PC-9 (cell line): ENCODE measurements around the gene KRT4. TPM values are rescaled to one million over a fixed set of nuclear protein-coding genes. Genes with fewer than 3 reads are reported as not detected.

Experiments used
- BruUV-seq: library from RNA; stranded (reverse); fragments of 400-500 nt; replicated peaks from 2 replicates; lab custom pipeline; 2021; lab: Mats Ljungman, UMichigan
- CTCF ChIA-PET: fragments of 300-600 bp; sonication (Branson Sonifier 250); formaldehyde crosslinking; loops from one replicate; lab custom pipeline; 2022; ENCODE audit warnings: antibody characterized with exemption; lab: Charles Lee
- POLR2A ChIA-PET: fragments of 300-600 bp; sonication (Branson Sonifier 250); formaldehyde crosslinking; loops from one replicate; lab custom pipeline; 2022; ENCODE audit warnings: antibody characterized with exemption; ENCODE audit not compliant: unreplicated experiment; lab: Charles Lee
- DNase-seq, 2 experiments: peaks; one replicate each; pipeline versions ENCODE4 v3.0.0 to v3.0.0-alpha.2; 2015 to 2022; ENCODE audit warnings: mixed read lengths in 1 of 2
- H2AFZ ChIP-seq: fragments of 200-600 bp; sonication (generic); 2 replicates; pipeline ENCODE4 v1.8.1; 2017; ENCODE audit warnings: antibody characterized with exemption
- H3F3A ChIP-seq: fragments of 200-600 bp; sonication (generic); 2 replicates; pipeline ENCODE4 v1.8.1; 2017; ENCODE audit warnings: antibody characterized with exemption, mild to moderate bottlenecking, low read depth; ENCODE audit not compliant: insufficient read depth
- H3K27ac ChIP-seq: fragments of 200-600 bp; sonication (generic); 2 replicates; pipeline ENCODE4 v1.6.1; 2016; ENCODE audit warnings: mixed run types
- H3K27me3 ChIP-seq: fragments of 200-600 bp; sonication (generic); 2 replicates; pipeline ENCODE4 v1.6.1; 2016; ENCODE audit warnings: low read depth, mixed run types; ENCODE audit not compliant: insufficient read depth
- H3K36me3 ChIP-seq: fragments of 200-600 bp; sonication (generic); 2 replicates; pipeline ENCODE4 v1.6.1; 2016; ENCODE audit warnings: low read depth, mixed run types
- H3K4me1 ChIP-seq: fragments of 200-600 bp; sonication (generic); replicated peaks from 2 replicates; pipeline ENCODE4 v1.6.1; 2016; ENCODE audit warnings: mixed run types; ENCODE audit not compliant: insufficient read depth
- H3K4me2 ChIP-seq: fragments of 200-600 bp; sonication (generic); 2 replicates; pipeline ENCODE4 v1.6.1; 2017; ENCODE audit warnings: mixed run types
- H3K4me3 ChIP-seq: fragments of 200-600 bp; sonication (generic); 2 replicates; pipeline ENCODE4 v1.6.1; 2016; ENCODE audit warnings: mixed run types
- H3K79me2 ChIP-seq: fragments of 200-600 bp; sonication (generic); 2 replicates; pipeline ENCODE4 v1.6.1; 2017; ENCODE audit warnings: low read depth, mixed run types
- H3K9me2 ChIP-seq: fragments of 200-600 bp; sonication (generic); 2 replicates; pipeline ENCODE4 v1.8.1; 2017; ENCODE audit warnings: mild to moderate bottlenecking; ENCODE audit not compliant: insufficient read depth
- H3K9me3 ChIP-seq: fragments of 200-600 bp; sonication (generic); 2 replicates; pipeline ENCODE4 v1.8.1; 2016; ENCODE audit warnings: low read depth; ENCODE audit not compliant: insufficient read depth
- H4K20me1 ChIP-seq: fragments of 200-600 bp; sonication (generic); 2 replicates; pipeline ENCODE4 v1.8.1; 2017; ENCODE audit not compliant: insufficient read depth
- CTCF ChIP-seq: fragments of 200-600 bp; sonication (generic); conservative IDR thresholded peaks from 2 replicates; pipeline ENCODE4 v1.6.1; 2017; ENCODE audit warnings: mixed run types, antibody characterized with exemption, mild to moderate bottlenecking, moderate library complexity
- EZH2 ChIP-seq: fragments of 200-600 bp; sonication (generic); IDR thresholded peaks from 2 replicates; pipeline ENCODE4 v1.8.0; 2017; ENCODE audit warnings: antibody characterized with exemption, low read depth
- intact Hi-C: fragments of 100-400 bp; cut with micrococcal nuclease; formaldehyde crosslinking; loops from one replicate; pipeline ENCODE4 v1.10.0; 2022; ENCODE audit not compliant: unreplicated experiment
- total RNA-seq: library from RNA; stranded (reverse); gene quantifications from 2 replicates; pipeline ENCODE4 v1.2.3, GENCODE V29; 2021

Gene KRT4
- total RNA-seq, 1 experiment from 2014 or later, result 3.0 TPM

GRCh38 chr12:52824741-52825410, 11.0 kb upstream of the KRT4 start:
- peaks cover 4% of the 10 kb centered on the region; the same call in 1 of the 2 replicates for H3F3A ChIP-seq
- H3K27ac ChIP-seq, result no peak overlapping the region
- no peaks in the 10 kb centered on the region for H3K36me3 ChIP-seq
- no peaks in the 10 kb centered on the region for H4K20me1 ChIP-seq
- no peak overlapping the region for H2AFZ ChIP-seq
- TF ChIP-seq CTCF (no peak), EZH2 (no peak)
- intact Hi-C loops, result no loop called here
- no peaks in the 10 kb centered on the region for H3K79me2 ChIP-seq
- H3K4me1 ChIP-seq, result peaks cover 10% of the 10 kb centered on the region
- no peak overlapping the region for H3K4me3 ChIP-seq
- CTCF ChIA-PET, result no interaction called here
- no TSS peak for BruUV-seq
- no peak overlapping the region for H3K4me2 ChIP-seq
- no peaks in the 10 kb centered on the region for H3K9me3 ChIP-seq
- H3K9me2 ChIP-seq, result no peaks in the 10 kb centered on the region
- no peak for DNase-seq
- POLR2A ChIA-PET, result no interaction called here
- H3K27me3 ChIP-seq, result no peaks in the 10 kb centered on the region

DNA sequence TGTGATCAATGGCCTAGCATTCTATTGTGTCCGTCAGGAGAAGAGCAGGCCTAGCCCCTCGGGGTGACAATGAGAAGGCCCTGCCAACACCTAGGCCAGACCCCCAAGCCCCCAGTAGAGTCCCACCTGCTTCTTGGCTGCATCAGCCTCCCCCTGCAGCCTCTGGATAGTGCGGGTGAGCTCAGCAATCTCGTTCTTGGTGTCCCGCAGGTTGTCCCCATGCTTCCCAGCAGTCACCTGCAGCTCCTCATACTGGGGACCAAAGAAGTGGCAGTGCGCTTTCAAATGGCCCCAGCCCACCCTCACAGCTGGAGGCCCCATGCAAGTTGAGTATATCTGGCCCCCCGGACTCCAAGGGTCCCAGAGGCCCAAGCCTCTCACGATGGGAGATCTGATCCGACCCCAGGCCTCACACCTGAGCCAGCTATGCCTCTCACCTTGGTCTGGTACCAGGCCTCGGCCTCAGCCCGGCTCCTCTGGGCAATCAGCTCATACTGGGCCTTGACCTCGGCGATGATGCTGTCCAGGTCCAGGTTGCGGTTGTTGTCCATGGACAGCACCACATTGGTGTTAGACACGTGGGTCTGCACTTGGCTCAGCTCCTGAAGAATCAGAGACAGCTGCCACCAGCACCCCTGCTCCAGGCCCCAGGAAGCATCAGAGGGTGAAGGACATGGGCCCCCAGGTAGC, 10.0 kb upstream of the KRT4 start:
- Histone ChIP-seq H3K27ac (no peak overlapping the region), H2AFZ (no peak overlapping the region), H3K9me3 (no peaks in the 10 kb centered on the region), H3K27me3 (no peaks in the 10 kb centered on the region), H3K4me3 (no peak overlapping the region), H3K4me2 (no peak overlapping the region), H3K36me3 (no peaks in the 10 kb centered on the region), H3K4me1 (peaks cover 10% of the 10 kb centered on the region), H3K79me2 (no peaks in the 10 kb centered on the region), H3F3A (peaks cover 4% of the 10 kb centered on the region; the same call in 1 of the 2 replicates), H4K20me1 (no peaks in the 10 kb centered on the region), H3K9me2 (no peaks in the 10 kb centered on the region)
- no peak for TF ChIP-seq CTCF
- no peak for TF ChIP-seq EZH2
- ChIA-PET POLR2A (no interaction called here), CTCF (no interaction called here)
- DNase-seq, result no peak
- intact Hi-C loops, result no loop called here
- BruUV-seq, result no TSS peak

DNA sequence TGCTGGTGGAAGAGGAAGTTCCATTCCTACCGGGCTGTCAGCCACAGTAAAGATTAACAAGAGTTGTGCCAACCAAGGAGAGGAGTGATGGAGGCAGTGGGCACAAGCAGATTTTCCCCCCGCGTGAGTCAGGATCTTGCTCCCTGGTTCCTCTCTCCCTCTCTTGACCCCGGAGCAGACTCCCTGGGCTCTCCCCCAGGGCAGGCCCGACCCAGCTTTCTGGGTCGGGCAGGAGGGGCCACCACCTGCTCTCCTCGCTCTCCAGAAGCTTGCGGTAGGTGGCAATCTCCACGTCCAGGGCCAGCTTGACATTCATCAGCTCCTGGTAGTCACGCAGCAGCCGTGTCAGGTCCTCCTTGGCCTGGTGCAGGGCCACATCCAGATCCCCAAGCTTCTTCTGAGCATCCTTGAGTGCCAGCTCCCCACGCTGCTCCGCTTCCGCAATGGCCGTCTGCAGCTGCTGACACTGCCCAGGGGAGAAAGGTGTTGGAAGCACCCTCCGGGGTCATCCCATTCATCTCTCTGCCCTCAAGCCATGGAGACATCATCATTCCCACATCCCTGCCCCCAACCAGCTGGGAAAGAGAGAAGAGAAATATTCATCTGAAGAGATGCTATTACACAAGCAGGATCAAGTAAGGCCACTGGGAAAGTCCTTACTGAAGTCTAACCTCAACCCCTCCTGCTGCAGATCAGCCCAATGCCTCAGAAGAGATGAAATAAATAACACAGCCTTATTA, 9.0 kb upstream of the KRT4 start:
- Histone ChIP-seq H3K36me3 (no peaks in the 10 kb centered on the region), H3K79me2 (no peaks in the 10 kb centered on the region), H4K20me1 (no peaks in the 10 kb centered on the region), H3K9me2 (no peaks in the 10 kb centered on the region), H3K9me3 (no peaks in the 10 kb centered on the region), H3F3A (peaks cover 4% of the 10 kb centered on the region; the same call in 1 of the 2 replicates), H2AFZ (no peak overlapping the region), H3K27ac (no peak overlapping the region), H3K4me2 (0 out of 2 replicates have a peak overlapping the region, but pooled peaks have one; percentile 0), H3K4me1 (peaks cover 10% of the 10 kb centered on the region), H3K27me3 (no peaks in the 10 kb centered on the region; the same call in 1 of the 2 replicates), H3K4me3 (no peak overlapping the region)
- CTCF ChIA-PET, result no interaction called here
- TF ChIP-seq EZH2 (no peak), CTCF (no peak)
- BruUV-seq, result no TSS peak
- intact Hi-C loops, result no loop called here
- POLR2A ChIA-PET, result no interaction called here
- DNase-seq, result no peak
